HG03045 (cell line): ENCODE data around the gene HSPB8.

Experiments used
- ATAC-seq: cut with Tn5 transposase; IDR thresholded peaks from one replicate; pipeline ENCODE4 v1.9.1; 2021; ENCODE audit warnings: mild to moderate bottlenecking, moderate library complexity; ENCODE audit not compliant: unreplicated experiment

HSPB8 gene

GRCh38 chr12:119178544-119179334 is at the start of gene HSPB8:
TSS of gene HSPB8 (plus strand) at chr12:119178931. CDS start at chr12:119179313, 382 bp downstream.
- ATAC-seq = no peak

- ATAC-seq = no peak
Measured at GRCh38 chr12:119129827-119130434, 48.8 kb upstream of the HSPB8 start.

GRCh38 chr12:119130523-119130922 is 48.2 kb upstream of the HSPB8 start:
- no peak for ATAC-seq

GRCh38 chr12:119134284-119135072 is 44.3 kb upstream of the HSPB8 start:
- ATAC-seq = no peak

GRCh38 chr12:119136811-119137410 is 41.8 kb upstream of the HSPB8 start:
- no peak for ATAC-seq

- ATAC-seq = no peak
Measured at GRCh38 chr12:119139448-119139847, 39.3 kb upstream of the HSPB8 start.

- no peak for ATAC-seq
Measured at GRCh38 chr12:119145367-119145766, 33.4 kb upstream of the HSPB8 start.

GRCh38 chr12:119147847-119148448 is 30.8 kb upstream of the HSPB8 start:
- no peak for ATAC-seq

- no peak for ATAC-seq
Measured at GRCh38 chr12:119149270-119149669, 29.5 kb upstream of the HSPB8 start.

- no peak for ATAC-seq
Measured at GRCh38 chr12:119151445-119152026, 27.2 kb upstream of the HSPB8 start.

GRCh38 chr12:119153477-119154434 is 25.0 kb upstream of the HSPB8 start:
- no peak for ATAC-seq

GRCh38 chr12:119154435-119154818 is 24.3 kb upstream of the HSPB8 start:
- no peak for ATAC-seq

GRCh38 chr12:119156401-119157044 is 22.2 kb upstream of the HSPB8 start:
- no peak for ATAC-seq

GRCh38 chr12:119157528-119157927 is 21.2 kb upstream of the HSPB8 start:
- no peak for ATAC-seq

GRCh38 chr12:119157978-119158377 is 20.8 kb upstream of the HSPB8 start:
- ATAC-seq = no peak

GRCh38 chr12:119158402-119158801 is 20.3 kb upstream of the HSPB8 start:
- ATAC-seq = no peak

- no peak for ATAC-seq
Measured at GRCh38 chr12:119159844-119160243, 18.9 kb upstream of the HSPB8 start.

GRCh38 chr12:119167902-119168301 is 10.8 kb upstream of the HSPB8 start:
- ATAC-seq = no peak

- no peak for ATAC-seq
Measured at GRCh38 chr12:119168721-119169120, 10.0 kb upstream of the HSPB8 start.
